COLO668 (cell line): ENCODE measurements around the gene TUBD1.
"Not testable (repeated sequence)": the region's sequence is repeated elsewhere in the genome, so short reads cannot be mapped to it uniquely, and the experiment has no call there.

Experiments
- DNase-seq: peaks from one replicate; lab custom pipeline; 2025; ENCODE audit not compliant: unreplicated experiment; lab: John Stamatoyannopoulos, UW

TUBD1 gene

DNA sequence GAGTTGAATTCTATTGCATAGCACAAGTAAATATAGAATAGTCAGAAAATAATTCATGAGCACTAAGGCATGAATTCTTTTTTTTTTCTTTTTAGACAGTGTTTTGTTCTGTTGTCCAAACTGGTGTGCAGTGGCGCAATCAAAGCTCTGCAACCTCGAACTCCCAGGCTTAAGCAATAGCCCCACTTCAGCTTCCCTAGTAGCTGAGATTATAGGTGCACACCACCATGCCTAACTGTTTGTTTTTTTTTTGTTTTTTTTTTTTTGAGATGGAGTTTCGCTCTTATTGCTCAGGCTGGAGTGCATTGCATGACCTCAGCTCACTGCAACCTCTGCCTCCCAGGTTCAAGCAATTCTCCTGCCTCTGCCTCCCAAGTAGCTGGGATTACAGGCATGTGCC, 16.6 kb downstream of the TUBD1 start:
- DNase-seq, result no peak

DNA sequence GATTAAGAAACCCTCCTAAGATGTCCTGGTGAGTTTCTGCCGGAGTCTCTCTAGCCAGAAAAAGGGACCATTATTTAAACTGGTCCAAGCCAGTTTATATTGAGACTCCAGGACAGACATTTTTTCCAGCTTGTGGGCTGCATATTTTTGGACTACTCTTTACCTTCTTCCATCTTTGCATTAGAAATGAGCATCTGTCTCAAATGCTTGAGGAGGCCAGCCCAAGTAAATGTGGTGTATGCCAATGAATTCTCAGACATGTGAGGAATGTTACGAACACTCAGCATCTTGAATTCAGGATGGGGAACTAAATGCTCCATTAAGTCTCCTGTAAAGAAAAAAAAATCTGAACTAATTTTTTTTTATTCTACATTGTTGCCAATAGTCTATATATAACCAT, 18.4 kb downstream of the TUBD1 start:
- no peak for DNase-seq

DNA sequence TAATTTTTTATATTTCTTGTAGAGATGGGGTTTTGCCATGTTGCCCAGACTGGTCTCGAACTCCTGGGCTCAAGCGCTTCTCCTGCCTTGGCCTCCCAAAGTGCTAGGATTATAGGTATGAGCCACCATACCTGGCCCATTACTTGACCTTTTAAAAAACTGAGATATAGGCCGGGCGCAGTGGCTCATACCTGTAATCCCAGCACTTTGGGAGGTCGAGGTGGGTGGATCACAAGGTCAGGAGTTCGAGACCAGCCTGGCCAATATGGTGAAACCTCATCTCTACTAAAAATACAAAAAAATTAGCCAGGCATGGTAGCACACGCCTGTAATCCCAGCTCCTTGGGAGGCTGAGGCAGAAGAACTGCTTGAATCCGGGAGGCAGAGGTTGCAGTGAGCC, 19.3 kb downstream of the TUBD1 start:
- DNase-seq, result not testable (repeated sequence)

DNA sequence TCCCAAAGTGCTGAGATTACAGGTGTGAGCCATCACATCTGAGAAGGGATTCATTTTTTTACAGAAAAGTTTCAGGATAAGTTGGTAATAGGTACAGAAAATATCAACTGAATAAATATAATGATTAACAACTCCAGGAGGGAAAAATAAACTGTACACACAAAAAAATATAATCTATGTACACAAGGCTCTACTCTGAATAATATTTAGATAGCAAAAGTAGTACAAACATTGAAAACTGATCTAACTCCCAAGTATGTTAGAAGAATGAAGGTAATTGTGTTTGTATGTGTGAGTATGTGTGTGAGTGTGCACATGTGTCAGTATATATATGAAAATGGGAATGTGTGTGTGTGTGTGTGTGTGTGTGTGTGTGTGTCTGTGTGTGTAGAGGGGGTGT, 20.4 kb downstream of the TUBD1 start:
- DNase-seq, result no peak

DNA sequence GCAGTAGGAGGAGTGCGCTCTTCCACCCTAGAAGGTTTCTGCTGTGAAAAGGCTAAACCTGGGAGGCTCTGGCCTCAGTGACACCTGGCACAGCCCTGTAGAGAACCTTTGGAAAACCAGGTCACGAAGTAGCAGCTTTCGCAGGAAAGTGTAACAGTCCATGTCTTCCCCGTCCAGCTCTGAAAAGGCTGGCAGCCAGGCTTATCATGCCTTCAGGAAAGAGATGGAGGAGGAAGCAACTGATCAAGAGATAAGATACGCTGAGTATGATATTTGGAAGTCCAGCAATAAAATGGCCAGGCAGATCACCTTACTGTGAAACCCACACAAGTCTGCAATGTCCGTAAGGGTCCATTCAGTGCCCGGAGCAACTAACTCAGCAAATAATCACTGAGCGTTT, 22.3 kb downstream of the TUBD1 start:
- DNase-seq, result no peak

DNA sequence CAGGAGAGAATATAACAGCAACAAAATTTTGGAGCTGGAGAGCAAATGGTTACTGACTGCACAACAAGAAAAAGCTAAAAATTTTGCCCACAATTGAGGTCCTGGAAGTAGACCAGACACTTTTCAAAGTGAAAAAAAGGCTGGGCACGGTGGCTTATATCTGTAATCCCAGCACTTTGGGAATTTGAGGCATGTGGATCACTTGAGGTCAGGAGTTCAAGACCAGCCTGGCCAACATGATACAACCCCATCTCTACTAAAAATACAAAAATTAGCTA, 22.9 kb downstream of the TUBD1 start:
- DNase-seq, result no peak

DNA sequence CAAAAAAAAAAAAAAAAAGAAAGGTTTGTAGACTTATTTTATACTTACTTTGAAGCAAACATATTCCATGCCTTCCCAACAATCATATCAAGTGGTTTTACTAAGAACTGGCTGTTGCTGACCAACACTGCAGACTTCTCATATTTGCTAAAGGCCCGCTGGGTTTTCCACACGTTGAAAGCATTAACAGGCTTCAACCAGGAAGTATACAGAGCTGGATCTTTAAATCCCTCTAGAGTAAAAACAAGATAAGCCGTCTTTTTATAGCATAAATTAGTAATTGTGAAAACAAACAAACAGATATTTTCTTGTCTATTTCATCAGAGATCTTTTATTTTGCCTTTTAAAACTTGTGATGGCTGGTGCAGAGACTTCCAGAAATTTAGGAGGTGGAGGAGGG, 29.1 kb downstream of the TUBD1 start:
- no peak for DNase-seq

DNA sequence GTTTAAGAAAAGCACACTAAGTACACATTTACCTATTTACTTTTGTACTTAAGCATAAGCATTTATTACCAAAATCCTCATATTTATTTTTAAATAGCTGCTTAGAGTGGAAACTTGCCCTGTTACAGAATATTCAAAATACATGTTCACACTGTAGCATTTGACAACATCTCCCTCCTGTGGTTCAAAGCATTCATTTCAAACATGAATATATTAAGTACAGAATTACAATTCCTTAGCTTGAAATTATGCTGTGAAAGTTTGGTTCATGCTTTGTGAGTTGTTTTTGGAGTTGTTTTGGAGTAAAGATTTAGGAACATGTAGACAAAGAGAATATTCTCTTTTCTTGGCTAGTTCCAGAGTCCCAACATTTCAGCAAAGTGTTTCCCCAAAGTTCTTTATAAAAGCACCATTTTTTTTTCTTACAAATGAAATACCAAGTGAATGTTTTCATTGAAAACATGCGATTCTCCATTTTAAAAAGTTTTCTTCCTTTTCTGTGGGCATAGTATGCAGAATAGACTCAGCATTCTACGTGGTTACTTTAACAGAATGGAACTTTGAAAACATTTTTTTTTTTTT, 33.2 kb downstream of the TUBD1 start:
- DNase-seq, result no peak

DNA sequence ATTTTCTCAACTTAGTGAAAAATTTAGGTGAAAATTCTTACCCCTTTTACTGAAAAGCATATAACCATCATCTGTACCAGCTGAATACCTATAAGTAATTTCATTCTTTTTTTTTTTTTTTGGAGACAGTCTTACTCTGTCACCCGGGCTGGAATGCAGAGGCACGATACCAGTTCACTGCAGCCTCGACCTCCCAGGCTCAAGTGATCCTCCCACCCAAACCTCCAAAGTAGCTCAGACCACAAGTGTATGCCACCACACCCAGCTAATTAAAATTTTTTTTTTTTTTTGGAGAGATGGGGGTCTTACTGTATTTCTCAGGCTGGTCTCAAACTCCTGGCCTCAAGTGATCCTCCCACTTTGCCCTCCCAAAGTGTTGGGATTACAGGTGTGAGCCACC, 33.8 kb downstream of the TUBD1 start:
- DNase-seq, result no peak

DNA sequence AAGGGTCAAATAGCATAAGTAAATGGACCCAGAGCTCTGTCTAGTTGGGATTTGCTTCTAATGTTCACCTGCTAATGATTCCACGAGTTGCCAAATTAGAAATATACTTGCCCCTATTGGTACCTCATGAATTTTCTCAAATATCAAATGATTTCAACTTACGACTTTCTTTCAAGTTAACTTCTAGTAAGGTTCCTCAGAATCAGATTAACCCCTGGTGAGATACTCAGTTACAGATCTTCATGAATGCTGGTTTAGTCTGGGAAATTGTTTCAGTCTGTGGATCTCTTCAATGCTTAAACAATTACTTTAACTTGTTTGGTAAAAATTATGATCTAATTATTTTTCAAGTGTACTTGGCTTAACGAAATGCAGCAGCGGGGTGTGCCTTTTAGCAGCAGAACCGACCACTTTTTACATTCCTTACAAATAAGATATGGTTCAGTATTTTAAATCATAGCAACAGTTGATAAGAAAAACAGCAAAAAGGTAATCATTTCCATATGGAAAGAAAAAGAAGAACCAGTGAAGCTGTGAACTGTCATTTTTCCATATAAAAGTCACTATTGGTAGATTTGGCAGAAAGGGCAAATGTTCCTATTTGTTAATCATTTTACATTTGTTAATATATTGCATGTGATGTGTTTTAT, 34.5 kb downstream of the TUBD1 start:
- no peak for DNase-seq

DNA sequence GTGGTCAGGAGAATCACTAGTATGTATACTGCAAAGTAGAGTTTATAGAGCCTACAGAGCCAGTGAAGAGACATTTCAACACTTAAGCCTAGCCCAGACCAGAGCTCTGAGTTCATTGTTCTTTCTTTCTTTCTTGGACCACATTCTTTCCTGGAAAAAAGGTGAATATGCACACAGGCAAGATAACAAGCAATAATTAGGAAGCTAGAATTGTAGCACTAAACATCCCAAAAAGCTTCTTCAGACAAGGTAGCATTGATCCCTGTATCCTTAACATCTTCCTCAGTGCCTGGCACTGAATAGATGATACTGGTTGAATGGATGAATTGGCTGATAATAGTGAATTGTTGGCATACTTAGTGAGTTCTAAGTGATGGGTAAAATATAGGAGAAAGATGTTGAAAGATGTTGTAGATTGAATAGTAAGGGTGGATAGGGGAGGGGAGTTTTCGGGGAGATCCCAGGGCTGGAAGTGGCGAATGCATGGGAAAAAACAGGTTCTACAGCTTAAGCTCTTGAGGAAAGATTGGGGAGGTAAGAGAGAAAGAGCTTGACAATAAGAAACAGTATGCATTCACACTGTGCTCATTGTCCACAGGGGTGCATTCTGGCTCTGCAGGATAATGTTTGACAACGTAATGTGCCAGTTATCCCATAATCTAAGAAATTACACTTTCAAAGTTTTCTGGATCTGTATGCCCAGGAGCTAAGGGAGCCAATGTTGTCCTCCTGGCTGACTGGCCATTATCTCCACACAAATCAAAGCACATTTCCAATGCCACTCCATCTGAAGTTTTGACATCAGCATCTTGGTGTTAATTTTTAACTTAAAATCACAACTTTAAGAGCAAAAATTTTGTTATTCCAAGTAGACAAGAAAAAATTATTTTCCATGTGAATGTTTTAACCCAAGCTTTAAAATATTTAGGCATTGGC, 35.6 kb downstream of the TUBD1 start:
- no peak for DNase-seq

DNA sequence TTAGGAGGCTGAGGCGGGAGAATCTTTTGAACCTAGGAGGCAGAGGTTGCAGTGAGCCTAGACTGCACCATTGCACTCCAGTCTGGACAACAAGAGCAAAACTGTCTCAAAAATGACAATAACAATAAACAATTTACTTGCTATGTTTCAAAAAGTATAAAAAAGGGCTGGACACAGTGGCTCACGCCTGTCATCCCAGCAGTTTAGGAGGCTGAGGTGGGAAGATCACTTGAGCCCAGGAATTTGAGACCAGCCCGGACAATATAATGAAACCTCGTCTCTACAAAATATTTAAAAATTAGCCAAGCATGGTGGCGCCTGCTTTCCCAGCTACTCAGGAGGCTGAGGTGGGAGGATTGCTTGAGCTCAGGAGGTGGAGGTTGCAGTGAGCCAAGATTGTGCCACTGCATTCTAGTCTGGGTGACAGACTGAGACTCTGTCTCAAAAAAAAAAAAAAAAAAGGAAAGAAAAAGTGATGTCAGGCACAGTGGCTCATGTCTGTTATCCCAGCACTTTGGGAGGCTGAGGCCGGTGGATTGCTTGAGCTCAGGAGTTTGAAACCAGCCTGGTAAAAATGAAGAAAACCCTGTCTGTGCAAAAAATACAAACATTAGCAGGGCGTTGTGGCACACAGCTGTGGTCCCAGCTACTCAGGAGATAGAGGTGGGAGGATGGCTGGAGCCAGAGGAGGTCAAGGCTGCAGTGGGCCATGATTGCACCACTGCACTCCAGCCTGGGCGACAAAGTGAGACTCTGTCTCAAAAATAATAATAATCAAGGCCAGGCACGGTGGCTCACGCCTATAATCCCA, 38.6 kb downstream of the TUBD1 start:
- DNase-seq, result not testable (repeated sequence)

DNA sequence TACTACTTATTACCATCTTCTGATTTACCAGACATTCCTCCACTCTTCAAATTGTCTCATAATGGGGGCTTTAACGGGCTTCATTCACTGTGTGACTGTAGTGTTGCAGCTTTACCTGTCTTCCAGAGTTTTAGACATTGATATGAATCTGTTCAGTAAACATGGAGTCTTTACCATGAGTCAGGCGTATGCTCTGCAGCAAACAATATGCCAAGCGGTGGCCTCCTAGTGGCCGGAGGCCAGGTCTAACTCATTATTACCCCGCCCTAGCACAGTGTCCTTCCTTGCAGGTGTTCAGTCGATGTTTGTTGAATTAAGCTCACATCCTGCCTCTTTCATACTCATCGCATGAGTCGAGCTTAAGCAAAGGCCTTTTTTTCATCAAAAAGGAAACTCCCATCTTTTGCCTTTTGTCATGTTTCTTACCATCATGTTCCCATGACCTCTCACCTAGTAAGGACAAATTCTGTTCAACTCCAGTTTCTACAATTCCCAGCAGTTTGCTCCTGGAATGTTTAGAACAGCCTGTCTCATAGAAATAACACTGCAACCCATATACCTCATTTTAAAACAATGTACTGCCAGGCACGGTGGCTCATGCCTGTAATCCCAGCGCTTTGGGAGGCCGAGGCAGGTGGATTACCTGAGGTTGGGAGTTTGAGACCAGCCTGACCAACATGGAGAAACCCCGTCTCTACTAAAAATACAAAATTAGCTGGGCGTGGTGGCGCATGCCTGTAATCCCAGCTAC, 39.4 kb downstream of the TUBD1 start:
- DNase-seq, result peak; percentile 57

DNA sequence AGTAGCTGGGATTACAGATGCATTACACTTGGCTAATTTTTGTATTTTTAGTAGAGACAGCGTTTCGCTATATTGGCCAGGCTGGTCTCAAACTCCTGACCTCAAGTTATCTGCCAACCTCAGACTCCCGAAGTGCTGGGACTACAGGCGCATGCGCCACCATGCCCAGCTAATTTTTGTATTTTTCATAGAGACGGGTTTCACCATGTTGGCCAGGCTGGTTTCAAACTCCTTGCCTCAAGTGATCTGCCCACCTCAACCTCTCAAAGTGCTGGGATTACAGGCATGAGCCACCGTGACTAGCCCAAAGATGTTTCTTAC, 39.9 kb downstream of the TUBD1 start:
- DNase-seq, result not testable (repeated sequence)

DNA sequence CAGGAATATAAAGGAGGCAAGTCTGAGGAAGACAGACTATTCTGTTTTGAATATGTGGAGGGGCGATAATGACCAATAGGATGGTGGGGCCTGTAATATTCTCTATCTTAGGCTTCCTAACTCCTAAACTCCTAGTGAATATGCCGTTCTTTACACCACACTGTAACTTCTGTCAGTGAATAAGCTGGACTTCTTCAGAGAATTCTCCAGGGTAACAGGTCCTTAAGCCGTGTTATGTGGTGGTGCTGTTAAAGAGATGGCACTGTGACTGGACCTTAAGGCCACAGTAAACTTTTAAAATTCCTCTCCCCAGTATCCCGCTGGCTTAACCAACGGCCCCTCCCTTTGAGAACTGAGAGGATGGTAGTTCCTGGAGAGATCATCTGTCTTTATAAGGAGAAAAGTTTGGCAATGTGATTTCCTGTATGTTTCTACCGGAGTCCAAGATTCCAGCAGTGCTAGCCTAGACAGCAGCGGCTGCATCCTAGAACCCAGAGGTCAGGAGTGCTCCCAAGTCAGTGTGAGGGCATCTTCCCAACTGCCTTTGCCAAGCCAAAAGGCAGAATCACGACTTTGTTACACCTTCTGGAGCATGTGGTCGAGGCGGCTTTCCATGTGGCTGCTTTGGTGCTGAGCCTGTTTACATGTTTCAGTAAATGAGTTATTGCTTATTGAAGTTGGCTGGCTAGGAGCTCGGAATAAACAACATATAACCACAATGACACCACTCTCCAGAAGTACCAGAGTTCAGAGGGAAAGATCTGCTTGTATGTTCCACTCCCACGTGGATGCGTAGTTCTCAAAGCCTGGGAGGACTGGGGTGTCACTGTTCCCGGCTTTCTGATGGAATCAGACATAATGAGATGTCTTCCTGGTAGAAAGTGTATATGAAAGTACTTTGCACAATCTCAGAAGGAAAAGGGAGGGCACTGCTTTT, 41.0 kb downstream of the TUBD1 start:
- no peak for DNase-seq

DNA sequence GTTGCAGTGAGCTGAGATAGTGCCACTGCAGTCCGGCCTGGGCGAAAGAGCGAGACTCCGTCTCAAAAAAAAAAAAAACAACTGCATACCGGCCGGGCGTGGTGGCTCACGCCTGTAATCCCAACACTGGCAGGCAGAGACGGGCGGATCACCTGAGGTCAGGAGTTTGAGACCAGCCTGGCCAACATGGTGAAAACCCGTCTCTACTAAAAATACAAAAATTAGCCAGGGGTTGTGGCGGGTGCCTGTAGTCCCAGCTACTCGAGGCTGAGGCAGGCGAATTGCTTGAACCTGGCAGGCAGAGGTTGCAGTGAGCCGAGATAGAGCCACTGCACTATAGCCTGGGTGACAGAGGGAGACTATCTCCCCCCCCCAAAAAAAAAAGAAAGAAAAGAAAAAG, 42.4 kb downstream of the TUBD1 start:
- DNase-seq, result not testable (repeated sequence)

DNA sequence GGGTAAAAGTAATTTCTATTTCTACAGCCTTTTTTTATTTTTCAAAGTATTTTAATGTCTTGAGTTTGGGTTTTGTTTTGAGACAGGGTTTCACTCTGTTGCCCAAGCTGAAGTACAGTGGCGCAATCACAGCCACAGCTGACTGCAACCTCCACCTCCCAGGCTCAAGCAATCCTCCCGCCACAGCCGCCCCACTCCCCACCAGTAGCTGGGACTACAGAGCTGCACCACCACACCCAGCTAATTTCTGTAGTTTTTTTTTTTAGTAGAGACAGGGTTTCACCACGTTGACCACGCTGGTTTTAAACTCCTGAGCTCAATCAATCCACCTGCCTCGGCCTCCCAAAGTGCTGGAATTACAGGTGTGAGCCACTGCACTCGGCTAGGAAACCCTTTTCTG, 44.0 kb downstream of the TUBD1 start:
- no peak for DNase-seq

DNA sequence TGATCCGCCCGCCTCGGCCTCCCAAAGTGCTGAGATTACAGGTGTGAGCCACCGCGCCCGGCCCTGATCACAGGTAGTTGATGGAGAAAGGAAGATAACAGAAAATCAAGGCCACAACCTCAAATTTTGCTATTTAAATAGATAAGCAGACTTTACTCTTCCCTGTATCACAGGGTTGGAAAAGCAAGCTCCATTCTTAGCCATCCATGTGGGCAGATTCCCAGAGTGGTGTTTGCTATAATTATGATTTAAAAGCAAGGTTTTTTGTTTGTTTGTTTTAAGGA, 44.4 kb downstream of the TUBD1 start:
- DNase-seq, result no peak

DNA sequence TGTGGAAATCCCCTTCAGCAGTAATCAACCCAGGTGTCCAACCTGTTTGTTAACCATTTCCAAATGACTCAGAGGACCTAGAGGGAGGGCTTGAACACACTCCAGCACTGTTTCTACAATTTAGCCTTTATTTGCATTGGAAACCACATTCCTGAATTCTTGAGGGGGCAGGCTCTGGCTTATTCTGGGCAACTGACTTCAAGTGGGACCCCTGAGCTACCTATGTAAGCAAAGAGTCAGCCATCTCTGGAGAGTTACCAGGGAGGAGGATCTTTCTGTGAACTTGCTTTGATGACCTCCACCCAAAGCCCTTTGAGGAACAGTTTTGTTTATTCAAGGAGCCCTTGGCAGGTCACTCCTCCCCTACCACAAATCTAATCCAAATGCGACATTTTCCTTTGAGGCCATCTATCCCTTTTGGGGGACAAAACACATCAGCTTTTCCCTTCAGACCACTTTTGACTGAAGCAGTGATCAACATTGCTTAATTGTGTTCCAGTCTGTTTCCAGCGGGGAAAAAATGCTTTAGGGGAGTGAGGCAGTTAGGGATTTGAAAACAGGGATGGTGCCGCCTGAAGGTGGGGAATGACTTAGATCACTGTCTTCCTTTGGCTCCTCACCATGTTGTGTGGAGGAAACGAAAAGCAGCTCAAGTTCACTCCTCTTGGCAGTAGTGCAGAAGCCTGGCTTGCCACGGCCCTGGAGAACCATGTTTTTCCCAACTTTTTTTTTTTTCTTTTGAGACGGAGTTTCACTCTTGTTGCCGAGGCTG, 46.2 kb downstream of the TUBD1 start:
- DNase-seq, result peak; percentile 40
